Measurements from ENCODE around the gene SPPL2B.

SPPL2B gene

GRCh38 chr19:2332341-2333026, 4.0 kb downstream of the SPPL2B start:
- no peak for TF ChIP-seq CTCF (conservative IDR thresholded peaks at IDR 0.05; ENCODE audit: low read depth)
- ChIA-PET CTCF (no interaction called here), POLR2A (ENCODE audit: low non-redundant PET) (no interaction called here)
- DNase-seq (ENCODE audit: low spot score) = no peak
- peak overlapping the region; percentile 7; the same call in 1 of the 2 replicates for H3K27ac ChIP-seq

GRCh38 chr19:2333027-2333806, 4.7 kb downstream of the SPPL2B start:
- no peak for DNase-seq (ENCODE audit: low spot score)
- peak overlapping the region; percentile 22; the same call in 1 of the 2 replicates for H3K27ac ChIP-seq
- ChIA-PET CTCF (interaction anchor here (0.7 kb wide), 1 partner anchor 13 kb away, joined by 3 read pairs; no protein-coding TSS in a partner anchor), POLR2A (ENCODE audit: low non-redundant PET) (no interaction called here)
- TF ChIP-seq CTCF (conservative IDR thresholded peaks at IDR 0.05; ENCODE audit: low read depth) = no peak

- peak overlapping the region; percentile 22; the same call in 1 of the 2 replicates for H3K27ac ChIP-seq
- DNase-seq (ENCODE audit: low spot score) = no peak
- ChIA-PET POLR2A (ENCODE audit: low non-redundant PET) (no interaction called here), CTCF (interaction anchor here (0.7 kb wide), 1 partner anchor 14 kb away, joined by 3 read pairs; no protein-coding TSS in a partner anchor)
- TF ChIP-seq CTCF (conservative IDR thresholded peaks at IDR 0.05; ENCODE audit: low read depth) = no peak
These were observed 5.3 kb downstream of the SPPL2B start for GRCh38 chr19:2333807-2334211.

GRCh38 chr19:2334426-2334825, 5.9 kb downstream of the SPPL2B start:
- POLR2A ChIA-PET (ENCODE audit: low non-redundant PET) = no interaction called here
- peak overlapping the region; percentile 22 for H3K27ac ChIP-seq
- no peak for TF ChIP-seq CTCF (conservative IDR thresholded peaks at IDR 0.05; ENCODE audit: low read depth)
- CTCF ChIA-PET = no interaction called here
- no peak for DNase-seq (ENCODE audit: low spot score)

GRCh38 chr19:2334986-2335846, 6.7 kb downstream of the SPPL2B start:
- H3K27ac ChIP-seq = peak overlapping the region; percentile 22
- CTCF ChIA-PET = no interaction called here
- no peak for DNase-seq (ENCODE audit: low spot score)
- TF ChIP-seq CTCF (conservative IDR thresholded peaks at IDR 0.05; ENCODE audit: low read depth) = no peak
- POLR2A ChIA-PET (ENCODE audit: low non-redundant PET) = no interaction called here

GRCh38 chr19:2335848-2336247, 7.4 kb downstream of the SPPL2B start:
- ChIA-PET CTCF (no interaction called here), POLR2A (ENCODE audit: low non-redundant PET) (no interaction called here)
- no peak for TF ChIP-seq CTCF (conservative IDR thresholded peaks at IDR 0.05; ENCODE audit: low read depth)
- no peak overlapping the region for H3K27ac ChIP-seq
- DNase-seq (ENCODE audit: low spot score) = no peak

Measured in RWPE1 (cell line).